IMR-90 (cell line): ENCODE measurements around the gene PPIL3.
A peak's percentile ranks its signal among the peaks of the same experiment; 100 is the strongest.

ENCODE experiments used
- CTCF ChIP-seq: conservative IDR thresholded peaks from 2 replicates; pipeline ENCODE4 v1.5.1; 2012; ENCODE audit warnings: mild to moderate bottlenecking, low read depth, low read length, improper control_type of control experiment
- POLR2A ChIP-seq: IDR thresholded peaks from 2 replicates; pipeline ENCODE4 v1.6.1; 2012; ENCODE audit warnings: mild to moderate bottlenecking, low read depth, low read length
- RCOR1 ChIP-seq: IDR thresholded peaks from 2 replicates; pipeline ENCODE4 v1.6.1; 2012; ENCODE audit warnings: mild to moderate bottlenecking, low read length, improper control_type of control experiment; ENCODE audit not compliant: insufficient replicate concordance
- USF2 ChIP-seq: fragments of 150-350 bp; IDR thresholded peaks from 2 replicates; pipeline ENCODE4 v1.6.1; 2017; ENCODE audit warnings: mild to moderate bottlenecking, antibody characterized with exemption, low read length, low read depth

- TF ChIP-seq CTCF (peak; percentile 93), POLR2A (no peak), RCOR1 (no peak), USF2 (no peak)
These were observed 12.7 kb upstream of the PPIL3 start for GRCh38 chr2:200901459-200902072.
